Spleen (tissue), 11 donors: ENCODE results near the gene SIDT1. TPM values are rescaled to one million over a fixed set of nuclear protein-coding genes. Genes with fewer than 3 reads are reported as not detected.

Experiments used
- DNase-seq: peaks from one replicate; pipeline ENCODE4 v3.0.0-alpha.2; 2020
- H3K27ac ChIP-seq, 8 donors: fragments of 200-600 bp; sonication (generic) in 7 of 8; 1 replicate in 4 of 8; 2 replicates in 4 of 8; pipeline versions ENCODE4 v1.5.0 to v1.8.0; 2016 to 2021; ENCODE audit warnings: inconsistent platforms in 4 of 8, mild to moderate bottlenecking in 4 of 8, moderate library complexity in 1 of 8
- H3K27me3 ChIP-seq, 7 donors: fragments of 200-600 bp; sonication (generic) in 6 of 7; replicated peaks in 1 of 7; 1 replicate in 4 of 7; 2 replicates in 3 of 7; pipeline versions ENCODE4 v1.5.0 to v1.8.0; 2016 to 2021; ENCODE audit warnings: inconsistent platforms in 3 of 7, mild to moderate bottlenecking in 1 of 7
- H3K36me3 ChIP-seq, 6 donors: fragments of 200-600 bp; sonication (generic) in 5 of 6; 1 replicate in 4 of 6; 2 replicates in 2 of 6; pipeline versions ENCODE4 v1.5.0 to v1.8.0; 2016 to 2021; ENCODE audit warnings: inconsistent platforms in 2 of 6
- H3K4me1 ChIP-seq, 6 donors: fragments of 200-600 bp; sonication (generic) in 5 of 6; 1 replicate in 3 of 6; 2 replicates in 3 of 6; pipeline versions ENCODE4 v1.5.0 to v1.8.0; 2016 to 2021; ENCODE audit warnings: inconsistent platforms in 3 of 6
- H3K4me3 ChIP-seq, 8 donors: fragments of 200-600 bp; sonication (generic) in 7 of 8; 1 replicate in 4 of 8; 2 replicates in 4 of 8; pipeline versions ENCODE4 v1.5.0 to v1.8.0; 2016 to 2021; ENCODE audit warnings: inconsistent platforms in 4 of 8, mild to moderate bottlenecking in 4 of 8, moderate library complexity in 2 of 8
- H3K9me3 ChIP-seq, 8 donors: fragments of 200-600 bp; sonication (generic) in 7 of 8; 1 replicate in 4 of 8; 2 replicates in 4 of 8; pipeline versions ENCODE4 v1.5.0 to v1.8.0; 2016 to 2021; ENCODE audit warnings: inconsistent platforms in 4 of 8
- CTCF ChIP-seq, 11 experiments: fragments of 200-600 bp in 7 of 11; fragments of 450-650 bp in 4 of 11; sonication (generic) in 4 of 11; IDR thresholded peaks in 8 of 11; conservative IDR thresholded peaks in 3 of 11; 1 replicate in 7 of 11; 2 replicates in 4 of 11; pipeline versions ENCODE4 v1.4.0 to v1.8.0; 2016 to 2021; ENCODE audit warnings: antibody characterized with exemption in 11 of 11, inconsistent platforms in 4 of 11, mild to moderate bottlenecking in 1 of 11
- POLR2A ChIP-seq, 3 donors: fragments of 450-650 bp; IDR thresholded peaks; one replicate each; pipeline ENCODE4 v1.5.1; 2017; ENCODE audit warnings: antibody characterized with exemption in 3 of 3, mild to moderate bottlenecking in 1 of 3
- POLR2AphosphoS5 ChIP-seq, 3 donors: sonication (generic); formaldehyde crosslinking; IDR thresholded peaks; one replicate each; pipeline ENCODE4 v1.5.1; 2017; ENCODE audit warnings: antibody characterized with exemption in 3 of 3
- WGBS, 5 donors: extraction: QIAGEN DNeasy Blood & Tissue Kit in 3 of 5; methylation state at CpG; one replicate each; pipeline versions ENCODE4 v1.1.5 to v1.1.7; 2013 to 2018; 5-methylcytosine and 5-hydroxymethylcytosine counted together
- intact Hi-C: fragments of 100-400 bp; cut with DNase I; formaldehyde crosslinking; loops from one replicate; pipeline ENCODE4 v1.15.0; 2023; ENCODE audit warnings: low total_unique reads
- polyA plus RNA-seq, 3 donors: library from polyadenylated mRNA; stranded (reverse); fragments of 200-250 nt; gene quantifications; one replicate each; pipeline ENCODE4 v1.2.1, GENCODE V29; 2013
- total RNA-seq, 7 donors: library from RNA; depleted of rRNA in 3 of 7; stranded (reverse); fragments of >200 nt in 3 of 7; fragmentation: NEBNext Ultra II Directional in 4 of 7; extraction: Animal tissue kit (Norgen Biotek cat#: 25700) in 4 of 7; gene quantifications; one replicate each; pipeline versions ENCODE4 v1.1.0 to v1.2.1, GENCODE V29; 2016 to 2021
- donor health status: healthy with polysubstance abuse.
- donor health status: DM: no; HTN: no; CAD: no; lungs with moderate emphysema.
- donor health status: DM: no; HTN: no; CAD: no.
- donor health status: Bipolar disorder and iron deficiency.
- donor health status: healthy.
- donor health status: DM: no; HTN: no; CAD: no.
- donor health status: DM: yes; HTN: yes; CAD: no.

SIDT1 gene
- total and polyA plus RNA-seq, 10 donors = 12.4 to 81.5 (median 40.3) TPM

DNA sequence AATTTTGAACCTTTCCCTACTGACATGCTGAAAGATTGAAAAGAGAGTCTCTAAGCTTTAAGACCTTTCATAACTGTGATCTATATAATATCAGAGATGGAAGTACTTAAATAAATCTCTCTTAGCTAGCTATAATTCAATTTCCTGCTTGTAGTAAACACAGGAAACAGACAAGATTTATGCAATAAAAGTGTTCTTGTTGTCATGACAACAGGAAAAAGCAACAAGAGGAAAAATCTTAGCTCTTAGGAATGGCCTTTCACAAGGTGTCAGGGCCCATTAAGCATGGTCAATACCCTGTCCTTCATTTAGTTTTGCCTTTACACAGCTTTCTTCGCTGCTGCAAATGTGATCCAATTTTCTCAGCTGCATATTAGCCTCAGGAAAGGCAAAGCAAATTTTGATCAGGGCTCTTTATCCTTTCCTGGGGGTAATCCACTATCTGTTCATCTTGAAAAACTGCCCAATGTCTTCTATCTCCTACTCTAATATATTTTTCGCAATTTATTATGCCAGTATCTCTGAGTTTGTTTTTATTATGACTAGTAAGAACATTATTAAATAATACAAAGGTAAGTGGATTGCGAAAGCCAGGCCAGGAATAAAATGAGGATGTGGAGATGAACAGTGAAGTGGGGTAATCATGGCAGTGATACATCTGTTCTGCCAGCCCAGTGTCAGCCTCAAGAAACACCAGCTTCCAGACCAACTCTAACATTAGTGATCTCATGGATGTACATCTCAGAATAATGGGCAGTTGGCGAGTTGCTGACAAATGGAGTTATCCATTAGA is 28.7 kb downstream of the SIDT1 start:
- Histone ChIP-seq H3K36me3 (no peaks in the 10 kb centered on the region), H3K4me3 (no peak overlapping the region), H3K4me1 (peaks cover 6 to 33% (median 17%) of the 10 kb centered on the region in 6 donors), H3K27me3 (no peaks in the 10 kb centered on the region), H3K9me3 (no peaks in the 10 kb centered on the region), H3K27ac (no peak overlapping the region)
- intact Hi-C loops = no loop called here
- WGBS, 5 donors = 84 to 94% (median 88%) methylated on average over 4 of the region's 4 CpGs
- no peak for TF ChIP-seq POLR2A (IDR thresholded peaks at IDR 0.05)
- TF ChIP-seq CTCF (IDR thresholded peaks at IDR 0.05 in 8 of 11, conservative IDR thresholded peaks at IDR 0.05 in 3 of 11) = no peak
- no peak for TF ChIP-seq POLR2AphosphoS5 (IDR thresholded peaks at IDR 0.05)
- no peak for DNase-seq

GRCh38 chr3:113565555-113565954 is 33.2 kb downstream of the SIDT1 start:
- Histone ChIP-seq H3K4me1 (peaks cover 6 to 17% (median 11%) of the 10 kb centered on the region in 6 donors), H3K27ac (no peak overlapping the region), H3K27me3 (no peaks in the 10 kb centered on the region), H3K36me3 (peaks cover 0 to 43% (median 0%) of the 10 kb centered on the region in 6 donors), H3K4me3 (no peak overlapping the region), H3K9me3 (no peaks in the 10 kb centered on the region)
- DNase-seq = no peak
- WGBS, 5 donors = 72 to 93% (median 79%) methylated on average over 1 of the region's 1 CpG
- TF ChIP-seq CTCF (IDR thresholded peaks at IDR 0.05 in 8 of 11, conservative IDR thresholded peaks at IDR 0.05 in 3 of 11) = no peak
- no peak for TF ChIP-seq POLR2AphosphoS5 (IDR thresholded peaks at IDR 0.05)
- TF ChIP-seq POLR2A (IDR thresholded peaks at IDR 0.05) = no peak
- intact Hi-C loops = no loop called here

DNA sequence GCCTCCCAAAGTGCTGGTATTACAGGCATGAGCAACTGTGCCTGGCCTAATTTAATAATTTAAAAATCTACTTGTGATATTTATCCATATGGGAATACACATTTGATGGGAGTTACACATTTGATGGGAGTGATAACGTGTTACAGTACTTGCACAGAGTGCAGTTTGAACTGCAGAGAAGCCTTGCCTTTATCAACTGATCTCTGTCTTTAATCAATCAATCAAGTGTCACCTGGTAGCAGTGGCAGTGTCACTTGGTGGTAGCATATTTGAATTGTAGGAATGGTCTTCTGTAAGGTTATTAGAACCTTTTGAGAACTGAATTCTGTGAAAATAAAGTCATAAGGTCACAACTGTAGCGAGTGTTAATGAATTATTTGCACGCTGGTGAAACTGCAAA is 37.8 kb downstream of the SIDT1 start:
- Histone ChIP-seq H3K27ac (no peak overlapping the region), H3K4me3 (no peak overlapping the region), H3K9me3 (no peaks in the 10 kb centered on the region), H3K36me3 (peaks cover 0 to 75% (median 0%) of the 10 kb centered on the region in 6 donors), H3K4me1 (peaks cover 0 to 4% (median 0%) of the 10 kb centered on the region in 6 donors), H3K27me3 (no peaks in the 10 kb centered on the region)
- 91 to 97% (median 95%) methylated on average over 3 of the region's 3 CpGs for WGBS, 5 donors
- intact Hi-C loops = no loop called here
- DNase-seq = no peak
- TF ChIP-seq POLR2A (IDR thresholded peaks at IDR 0.05) = no peak
- TF ChIP-seq POLR2AphosphoS5 (IDR thresholded peaks at IDR 0.05) = no peak
- no peak for TF ChIP-seq CTCF (IDR thresholded peaks at IDR 0.05 in 8 of 11, conservative IDR thresholded peaks at IDR 0.05 in 3 of 11)

GRCh38 chr3:113571360-113571759 is 39.0 kb downstream of the SIDT1 start:
- Histone ChIP-seq H3K4me1 (peaks cover 0 to 4% (median 0%) of the 10 kb centered on the region in 6 donors), H3K9me3 (no peaks in the 10 kb centered on the region), H3K36me3 (peaks cover 0 to 84% (median 4%) of the 10 kb centered on the region in 6 donors), H3K27me3 (no peaks in the 10 kb centered on the region), H3K4me3 (no peak overlapping the region), H3K27ac (no peak overlapping the region)
- no peak for DNase-seq
- TF ChIP-seq POLR2A (IDR thresholded peaks at IDR 0.05) (no peak), CTCF (IDR thresholded peaks at IDR 0.05 in 8 of 11, conservative IDR thresholded peaks at IDR 0.05 in 3 of 11) (no peak), POLR2AphosphoS5 (IDR thresholded peaks at IDR 0.05) (no peak)
- intact Hi-C loops = no loop called here
- 59 to 87% (median 68%) methylated on average over 2 of the region's 2 CpGs for WGBS, 5 donors
